ENCODE data around the gene NMU. TPM values are rescaled to one million over a fixed set of nuclear protein-coding genes. Genes with fewer than 3 reads are reported as not detected.

The NMU gene
- total RNA-seq, 2 donors from 2014 or later = 2.5 TPM; not detected in 1

DNA sequence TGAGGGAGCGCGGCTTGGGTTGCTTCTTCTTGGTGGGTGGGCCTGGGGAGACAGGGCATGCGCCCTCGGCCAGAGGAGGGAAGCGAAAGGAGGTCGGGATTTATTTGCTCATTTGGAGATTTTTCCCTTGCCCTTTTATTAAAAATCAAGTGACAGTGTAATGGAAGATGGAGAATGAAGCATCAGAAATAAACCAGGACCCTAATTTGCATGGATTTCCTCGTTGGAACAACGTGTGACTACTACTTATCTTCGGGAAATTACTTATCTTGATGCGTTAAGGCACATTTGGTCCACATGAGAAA, 88.7 kb downstream of the NMU start:
- no peak for DNase-seq (ENCODE audit: low spot score)
- under 1% methylated on average over 10 of the region's 10 CpGs for WGBS
- TF ChIP-seq POLR2AphosphoS5 (IDR thresholded peaks at IDR 0.05) = no peak
- Histone ChIP-seq H3K9me3 (no peaks in the 10 kb centered on the region), H3K27ac (peak overlapping the region; percentile 96 to 99), H3K4me1 (replicated peaks) (peaks cover 3% of the 10 kb centered on the region), H3K36me3 (no peaks in the 10 kb centered on the region), H3K4me3 (peak overlapping the region; percentile 72 to 92), H3K27me3 (replicated peaks; ENCODE audit: insufficient read depth) (no peaks in the 10 kb centered on the region)
- intact Hi-C loops (cut with DNase I) = loop anchor here (2.0 to 10.0 kb wide), 3 partner anchors 140 to 307 kb away; partner anchors contain the start of genes EXOC1 and SRD5A3

DNA sequence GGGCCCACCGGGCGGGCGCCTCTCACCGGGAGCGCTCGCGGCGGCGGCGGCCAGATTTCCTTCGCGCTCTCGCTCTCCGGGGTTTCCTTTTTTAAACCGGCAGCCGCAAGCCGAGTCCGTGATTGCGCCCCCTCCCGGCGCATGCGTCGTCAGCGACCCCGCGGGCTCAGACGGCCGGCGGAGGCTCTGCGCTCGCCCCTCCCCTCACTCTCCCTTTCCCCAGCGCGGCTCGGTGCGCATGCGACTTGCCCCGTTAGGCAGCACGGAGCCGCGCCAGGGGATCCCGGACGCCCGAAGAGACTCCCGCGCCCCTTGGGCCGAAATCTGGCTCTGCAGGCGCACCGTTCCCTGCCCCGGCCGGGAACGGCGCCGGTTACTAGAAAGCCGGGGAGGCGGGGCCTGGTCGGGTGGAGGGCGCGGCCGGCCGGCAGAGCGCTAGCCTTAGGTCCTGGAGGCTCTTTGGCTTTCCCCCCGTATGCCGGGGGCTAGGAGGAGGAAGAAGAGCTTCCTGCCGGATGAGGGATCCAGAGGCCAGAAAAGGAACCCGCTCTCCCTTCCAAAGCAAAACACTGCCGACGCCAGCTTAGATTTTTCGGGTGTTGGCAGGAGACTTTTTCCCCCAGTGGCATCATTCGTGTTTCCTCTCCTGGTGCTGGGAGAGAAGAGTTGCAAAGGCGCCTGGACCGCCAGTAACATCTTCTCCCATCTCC, 89.2 kb downstream of the NMU start, which contains the start of gene CLOCK:
Gene CLOCK (minus strand): TSS at position 154 of the 710 bp plus-strand sequence. CDS start 64,124 bp downstream, outside the sequence.
- peak within 1 kb of the TSS; percentile 96 to 99 for H3K27ac ChIP-seq
- peaks cover 3% of the 10 kb centered on the region for H3K4me1 ChIP-seq (replicated peaks)
- intact Hi-C loops (cut with DNase I) = loop anchor here (2.0 to 10.0 kb wide), 3 partner anchors 140 to 308 kb away; partner anchors contain the start of genes EXOC1 and SRD5A3
- no peaks in the 10 kb centered on the region for H3K27me3 ChIP-seq (replicated peaks; ENCODE audit: insufficient read depth)
- TF ChIP-seq POLR2A (IDR thresholded peaks at IDR 0.05) = peak; percentile 52
- TF ChIP-seq, protein P1, sequence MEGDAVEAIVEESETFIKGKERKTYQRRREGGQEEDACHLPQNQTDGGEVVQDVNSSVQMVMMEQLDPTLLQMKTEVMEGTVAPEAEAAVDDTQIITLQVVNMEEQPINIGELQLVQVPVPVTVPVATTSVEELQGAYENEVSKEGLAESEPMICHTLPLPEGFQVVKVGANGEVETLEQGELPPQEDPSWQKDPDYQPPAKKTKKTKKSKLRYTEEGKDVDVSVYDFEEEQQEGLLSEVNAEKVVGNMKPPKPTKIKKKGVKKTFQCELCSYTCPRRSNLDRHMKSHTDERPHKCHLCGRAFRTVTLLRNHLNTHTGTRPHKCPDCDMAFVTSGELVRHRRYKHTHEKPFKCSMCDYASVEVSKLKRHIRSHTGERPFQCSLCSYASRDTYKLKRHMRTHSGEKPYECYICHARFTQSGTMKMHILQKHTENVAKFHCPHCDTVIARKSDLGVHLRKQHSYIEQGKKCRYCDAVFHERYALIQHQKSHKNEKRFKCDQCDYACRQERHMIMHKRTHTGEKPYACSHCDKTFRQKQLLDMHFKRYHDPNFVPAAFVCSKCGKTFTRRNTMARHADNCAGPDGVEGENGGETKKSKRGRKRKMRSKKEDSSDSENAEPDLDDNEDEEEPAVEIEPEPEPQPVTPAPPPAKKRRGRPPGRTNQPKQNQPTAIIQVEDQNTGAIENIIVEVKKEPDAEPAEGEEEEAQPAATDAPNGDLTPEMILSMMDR (IDR thresholded peaks at IDR 0.05) = peak in 3 of 4 experiments; percentile 57 to 75 (median 71)
- TF ChIP-seq POLR2AphosphoS5 (IDR thresholded peaks at IDR 0.05) = peak; percentile 66
- no peaks in the 10 kb centered on the region for H3K36me3 ChIP-seq
- peak within 1 kb of the TSS; percentile 72 to 92 for H3K4me3 ChIP-seq
- under 1% methylated on average over 66 of the region's 71 CpGs for WGBS
- DNase-seq (ENCODE audit: low spot score) = peak; percentile 74
- no peaks in the 10 kb centered on the region for H3K9me3 ChIP-seq

DNA sequence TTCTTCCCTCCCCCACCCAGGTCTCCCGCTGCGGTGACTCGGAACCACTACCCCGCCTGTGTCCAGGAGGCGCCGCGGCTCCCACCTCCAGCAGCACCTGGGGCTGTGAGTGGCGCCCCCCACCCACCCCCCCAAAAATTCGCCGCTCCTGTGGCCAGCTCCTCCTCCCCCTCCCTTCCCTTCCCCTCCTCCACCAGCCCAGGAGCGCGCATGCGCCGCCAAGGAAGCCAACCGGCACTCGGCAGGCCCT, 89.7 kb downstream of the NMU start:
- Histone ChIP-seq H3K4me3 (peak overlapping the region; percentile 72 to 92), H3K36me3 (no peaks in the 10 kb centered on the region), H3K9me3 (no peaks in the 10 kb centered on the region), H3K27me3 (replicated peaks; ENCODE audit: insufficient read depth) (no peaks in the 10 kb centered on the region), H3K27ac (peak overlapping the region; percentile 96 to 99), H3K4me1 (replicated peaks) (peaks cover 3% of the 10 kb centered on the region)
- intact Hi-C loops (cut with DNase I) = loop anchor here (2.0 to 10.0 kb wide), 3 partner anchors 139 to 308 kb away; partner anchors contain the start of genes EXOC1 and SRD5A3
- WGBS = 0% methylated on average over 16 of the region's 16 CpGs
- DNase-seq (ENCODE audit: low spot score) = no peak
- TF ChIP-seq POLR2A (IDR thresholded peaks at IDR 0.05) (no peak), POLR2AphosphoS5 (IDR thresholded peaks at IDR 0.05) (no peak)
- TF ChIP-seq, protein P1 (IDR thresholded peaks at IDR 0.05) = no peak

DNA sequence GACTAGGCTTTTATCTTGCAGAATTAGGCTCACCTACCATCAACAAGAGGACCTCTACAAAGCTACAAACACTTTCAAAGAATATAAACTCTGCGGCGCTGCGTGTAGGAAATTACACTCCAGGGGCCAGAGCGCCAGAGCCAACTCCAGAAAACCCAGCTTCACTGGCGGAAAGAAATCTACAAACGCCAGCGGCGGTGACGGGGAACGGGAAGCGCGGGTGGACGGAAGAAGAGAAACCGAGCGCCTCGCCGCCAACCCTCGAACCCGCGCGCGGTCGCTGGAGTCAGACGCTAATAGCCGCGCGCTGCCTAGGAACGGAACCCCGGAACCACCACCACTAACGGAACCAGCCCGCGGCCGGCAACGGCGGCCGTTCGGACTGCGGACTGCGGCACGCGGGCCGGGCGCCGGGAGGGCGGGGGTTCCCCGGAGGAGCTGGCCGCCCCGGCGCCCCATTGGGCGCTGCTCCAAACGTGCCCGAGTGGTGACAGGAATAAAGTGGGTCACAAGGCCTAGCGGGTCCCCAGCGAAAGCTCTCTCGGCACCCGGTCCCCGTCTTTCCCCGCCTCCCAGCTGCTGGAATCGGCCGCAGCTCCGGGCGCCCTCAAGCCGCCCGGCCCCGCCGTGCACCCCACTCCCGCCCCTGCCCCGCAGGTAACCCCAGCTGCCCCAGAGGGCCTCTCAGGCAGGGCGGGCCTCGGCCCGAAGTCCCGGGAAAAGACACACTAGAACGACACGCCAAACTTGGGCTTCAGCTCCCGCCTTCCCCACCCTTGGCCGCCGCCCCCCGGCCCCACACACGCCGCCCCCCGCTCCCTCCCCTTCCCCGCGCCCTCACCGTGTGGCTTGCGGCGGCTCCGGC, 90.2 kb downstream of the NMU start:
- TF ChIP-seq POLR2AphosphoS5 (IDR thresholded peaks at IDR 0.05) (no peak), POLR2A (IDR thresholded peaks at IDR 0.05) (peak; percentile 12)
- TF ChIP-seq, protein P1 (IDR thresholded peaks at IDR 0.05) = peak in 1 of 4 experiments; percentile 21
- Histone ChIP-seq H3K27me3 (replicated peaks; ENCODE audit: insufficient read depth) (no peaks in the 10 kb centered on the region), H3K4me1 (replicated peaks) (peaks cover 3% of the 10 kb centered on the region), H3K4me3 (peak overlapping the region; percentile 72 to 92), H3K9me3 (no peaks in the 10 kb centered on the region), H3K36me3 (no peaks in the 10 kb centered on the region), H3K27ac (peak overlapping the region; percentile 96 to 99)
- intact Hi-C loops (cut with DNase I) = loop anchor here (2.0 to 10.0 kb wide), 3 partner anchors 139 to 309 kb away; partner anchors contain the start of genes EXOC1 and SRD5A3
- WGBS = under 1% methylated on average over 72 of the region's 87 CpGs
- DNase-seq (ENCODE audit: low spot score) = peak; percentile 59

Other genes with a start within 250 kb of the NMU start
- gene TMEM165, start 240.3 kb downstream of the NMU start, total RNA-seq = 100 to 1,000 TPM; 117 to 183 TPM
- 10 to 100 TPM; 19.5 to 25.4 TPM for gene CLOCK, start 89.4 kb downstream of the NMU start, total RNA-seq
- not detected for gene PDCL2, start 44.1 kb downstream of the NMU start, total RNA-seq
- not detected for gene EXOC1L, start 183.5 kb upstream of the NMU start, total RNA-seq
- 10 to 100 TPM; 24.8 to 39.4 TPM for gene EXOC1, start 217.3 kb upstream of the NMU start, total RNA-seq